PC-9 (cell line): Measurements from ENCODE around the gene SYDE2.

Experiments
- CTCF ChIP-seq: fragments of 200-600 bp; sonication (generic); conservative IDR thresholded peaks from 2 replicates; pipeline ENCODE4 v1.6.1; 2017; ENCODE audit warnings: mixed run types, antibody characterized with exemption, mild to moderate bottlenecking, moderate library complexity
- EZH2 ChIP-seq: fragments of 200-600 bp; sonication (generic); IDR thresholded peaks from 2 replicates; pipeline ENCODE4 v1.8.0; 2017; ENCODE audit warnings: antibody characterized with exemption, low read depth

DNA sequence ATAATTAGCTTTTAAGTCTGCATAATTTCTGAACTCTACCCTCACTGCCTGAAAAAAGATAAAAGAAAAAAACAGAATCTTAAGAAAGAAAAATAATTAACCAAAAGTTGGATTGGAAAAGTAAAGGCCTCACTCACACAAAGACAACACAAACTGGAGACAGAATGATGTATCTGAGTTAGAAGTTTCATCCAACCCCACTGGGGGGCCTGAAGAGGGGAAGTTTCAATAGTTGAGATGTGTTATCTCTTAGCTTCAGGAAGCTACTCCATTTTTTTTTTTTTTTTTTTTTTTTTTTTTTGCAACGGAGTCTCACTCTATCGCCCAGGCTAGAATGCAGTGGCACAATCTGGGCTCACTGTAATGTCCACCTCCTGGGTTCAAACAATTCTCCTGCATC is 19.9 kb downstream of the SYDE2 start:
- no peak for TF ChIP-seq CTCF
- no peak for TF ChIP-seq EZH2
